OCI-LY3 (cell line): ENCODE measurements around the gene NAT10.

Experiments
- EZH2phosphoT487 ChIP-seq: fragments of 200-600 bp; shearing (Covaris generic); IDR thresholded peaks from 2 replicates; pipeline ENCODE4 v1.6.1; 2018; ENCODE audit warnings: antibody characterized with exemption, mixed run types, low read depth
- TF ChIP-seq, protein P1 (sequence below): fragments of 200-600, 300-600 bp; sonication (generic); IDR thresholded peaks from 2 replicates; pipeline ENCODE4 v1.5.1; 2014; ENCODE audit warnings: antibody characterized with exemption, low read length, low read depth

DNA sequence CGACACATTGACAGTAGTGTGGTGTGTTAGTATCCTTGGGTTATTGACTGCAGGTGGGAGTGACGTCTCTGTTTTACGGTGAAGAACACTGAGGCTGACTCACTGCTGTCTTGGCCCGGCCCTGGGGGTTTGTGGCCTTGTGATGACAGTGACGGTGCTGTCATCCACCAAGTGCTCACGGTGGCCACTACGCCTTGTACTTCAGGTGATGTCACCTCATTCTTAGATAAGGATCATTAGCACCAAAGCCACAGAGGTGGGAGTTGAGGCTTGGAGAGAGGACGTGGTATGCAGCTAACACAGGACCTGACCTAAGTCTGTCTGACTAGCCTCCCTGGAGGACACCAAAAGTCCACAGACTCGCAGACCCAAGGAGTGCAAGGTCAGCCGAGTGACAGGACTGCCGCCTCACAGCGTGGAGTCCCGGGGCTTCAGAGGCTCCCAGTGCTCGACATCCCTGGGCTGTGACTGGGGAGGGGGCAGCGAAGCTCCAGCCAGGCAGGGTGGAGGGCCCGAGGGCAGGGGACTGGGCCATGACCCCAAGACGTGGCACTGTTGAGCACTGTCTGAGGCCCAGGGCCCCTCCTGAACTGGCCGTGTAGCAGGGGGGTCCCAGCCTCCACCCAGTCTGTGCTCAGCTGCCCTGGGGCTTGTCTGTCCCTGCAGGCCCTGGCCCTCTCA is 56.5 kb downstream of the NAT10 start:
- TF ChIP-seq, protein P1, sequence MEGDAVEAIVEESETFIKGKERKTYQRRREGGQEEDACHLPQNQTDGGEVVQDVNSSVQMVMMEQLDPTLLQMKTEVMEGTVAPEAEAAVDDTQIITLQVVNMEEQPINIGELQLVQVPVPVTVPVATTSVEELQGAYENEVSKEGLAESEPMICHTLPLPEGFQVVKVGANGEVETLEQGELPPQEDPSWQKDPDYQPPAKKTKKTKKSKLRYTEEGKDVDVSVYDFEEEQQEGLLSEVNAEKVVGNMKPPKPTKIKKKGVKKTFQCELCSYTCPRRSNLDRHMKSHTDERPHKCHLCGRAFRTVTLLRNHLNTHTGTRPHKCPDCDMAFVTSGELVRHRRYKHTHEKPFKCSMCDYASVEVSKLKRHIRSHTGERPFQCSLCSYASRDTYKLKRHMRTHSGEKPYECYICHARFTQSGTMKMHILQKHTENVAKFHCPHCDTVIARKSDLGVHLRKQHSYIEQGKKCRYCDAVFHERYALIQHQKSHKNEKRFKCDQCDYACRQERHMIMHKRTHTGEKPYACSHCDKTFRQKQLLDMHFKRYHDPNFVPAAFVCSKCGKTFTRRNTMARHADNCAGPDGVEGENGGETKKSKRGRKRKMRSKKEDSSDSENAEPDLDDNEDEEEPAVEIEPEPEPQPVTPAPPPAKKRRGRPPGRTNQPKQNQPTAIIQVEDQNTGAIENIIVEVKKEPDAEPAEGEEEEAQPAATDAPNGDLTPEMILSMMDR = no peak
- TF ChIP-seq EZH2phosphoT487 = no peak
